ENCODE results near the gene CRYL1.

Gene CRYL1

DNA sequence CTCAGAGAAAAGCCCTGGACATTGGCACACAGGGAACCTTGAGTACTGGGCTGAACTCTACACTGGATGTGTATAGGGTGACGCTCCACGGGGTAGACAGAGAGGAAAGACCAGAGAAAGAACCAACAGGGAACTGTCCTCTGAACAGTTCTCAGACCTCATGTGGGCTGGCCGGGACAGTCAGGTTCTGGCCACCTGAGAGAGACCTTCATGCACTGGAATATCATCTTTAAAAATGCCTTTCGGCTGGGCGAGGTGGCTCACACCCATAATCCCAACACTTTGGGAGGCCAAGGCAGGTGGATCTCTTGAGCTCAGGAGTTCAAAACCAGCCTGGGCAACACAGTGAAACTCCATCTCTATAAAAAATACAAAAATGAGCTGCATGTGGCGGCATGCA lies 149.8 kb downstream of the CRYL1 start:
- DNase-seq (ENCODE audit: extremely low read depth, low read depth): no peak
- TF ChIP-seq, protein P1, sequence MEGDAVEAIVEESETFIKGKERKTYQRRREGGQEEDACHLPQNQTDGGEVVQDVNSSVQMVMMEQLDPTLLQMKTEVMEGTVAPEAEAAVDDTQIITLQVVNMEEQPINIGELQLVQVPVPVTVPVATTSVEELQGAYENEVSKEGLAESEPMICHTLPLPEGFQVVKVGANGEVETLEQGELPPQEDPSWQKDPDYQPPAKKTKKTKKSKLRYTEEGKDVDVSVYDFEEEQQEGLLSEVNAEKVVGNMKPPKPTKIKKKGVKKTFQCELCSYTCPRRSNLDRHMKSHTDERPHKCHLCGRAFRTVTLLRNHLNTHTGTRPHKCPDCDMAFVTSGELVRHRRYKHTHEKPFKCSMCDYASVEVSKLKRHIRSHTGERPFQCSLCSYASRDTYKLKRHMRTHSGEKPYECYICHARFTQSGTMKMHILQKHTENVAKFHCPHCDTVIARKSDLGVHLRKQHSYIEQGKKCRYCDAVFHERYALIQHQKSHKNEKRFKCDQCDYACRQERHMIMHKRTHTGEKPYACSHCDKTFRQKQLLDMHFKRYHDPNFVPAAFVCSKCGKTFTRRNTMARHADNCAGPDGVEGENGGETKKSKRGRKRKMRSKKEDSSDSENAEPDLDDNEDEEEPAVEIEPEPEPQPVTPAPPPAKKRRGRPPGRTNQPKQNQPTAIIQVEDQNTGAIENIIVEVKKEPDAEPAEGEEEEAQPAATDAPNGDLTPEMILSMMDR (IDR thresholded peaks at IDR 0.05; ENCODE audit: low read depth, low read length): no peak

DNA sequence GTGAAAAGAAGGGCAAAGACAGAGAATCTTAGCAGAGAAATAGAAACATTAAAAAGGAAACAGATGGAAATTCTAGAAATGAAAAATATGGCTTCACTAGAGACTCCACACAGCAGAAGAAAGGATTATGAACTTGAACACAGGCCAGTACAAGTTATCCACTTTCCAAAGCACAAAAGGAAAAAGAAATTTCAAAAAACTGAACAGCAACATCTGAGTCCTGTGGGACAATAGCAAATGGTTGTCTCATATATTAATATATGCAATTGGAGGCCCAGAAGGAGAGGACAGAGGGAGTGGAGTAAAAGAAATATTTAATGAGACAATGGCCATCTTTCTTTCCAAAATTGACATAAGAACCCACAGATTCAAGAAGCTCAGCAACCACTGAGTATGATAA lies 151.8 kb downstream of the CRYL1 start:
- DNase-seq (ENCODE audit: extremely low read depth, low read depth): no peak
- TF ChIP-seq, protein P1 (IDR thresholded peaks at IDR 0.05; ENCODE audit: low read depth, low read length): no peak

GRCh38 chr13:20371825-20372224 lies 153.8 kb downstream of the CRYL1 start:
- DNase-seq (ENCODE audit: extremely low read depth, low read depth): no peak
- TF ChIP-seq, protein P1 (IDR thresholded peaks at IDR 0.05; ENCODE audit: low read depth, low read length): no peak

- TF ChIP-seq, protein P1 (IDR thresholded peaks at IDR 0.05; ENCODE audit: low read depth, low read length): no peak
- DNase-seq (ENCODE audit: extremely low read depth, low read depth): no peak
Observed at GRCh38 chr13:20370815-20371421, 154.7 kb downstream of the CRYL1 start.

GRCh38 chr13:20369886-20370361 lies 155.7 kb downstream of the CRYL1 start:
- no peak for DNase-seq (ENCODE audit: extremely low read depth, low read depth)
- TF ChIP-seq, protein P1 (IDR thresholded peaks at IDR 0.05; ENCODE audit: low read depth, low read length): no peak

- no peak for DNase-seq (ENCODE audit: extremely low read depth, low read depth)
- TF ChIP-seq, protein P1 (IDR thresholded peaks at IDR 0.05; ENCODE audit: low read depth, low read length): no peak
Observed at GRCh38 chr13:20366056-20366455, 159.6 kb downstream of the CRYL1 start.

DNA sequence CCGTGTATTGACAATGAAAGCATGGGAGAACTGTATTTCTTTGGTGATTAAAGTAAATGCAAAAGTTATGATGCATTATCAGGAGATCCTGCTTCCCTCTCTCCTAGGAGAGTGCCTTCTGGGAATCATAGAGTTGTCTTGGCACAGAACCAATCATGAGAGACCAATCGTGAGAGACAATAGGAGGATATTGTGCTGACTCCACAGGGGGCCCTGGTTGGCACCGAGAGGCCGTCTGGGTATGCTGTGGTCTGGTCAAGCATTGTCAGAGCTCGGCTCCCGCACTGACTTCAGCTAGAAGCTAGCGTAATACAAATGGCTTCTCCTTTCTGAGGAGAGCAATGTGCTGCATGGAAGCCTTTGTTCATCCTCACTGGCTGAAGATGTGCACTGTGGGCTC lies 162.1 kb downstream of the CRYL1 start:
- TF ChIP-seq, protein P1 (IDR thresholded peaks at IDR 0.05; ENCODE audit: low read depth, low read length): no peak
- no peak for DNase-seq (ENCODE audit: extremely low read depth, low read depth)

Measured in AG09319 (cell line).